ENCODE data around the gene PIGU.
"Not testable (repeated sequence)": the region's sequence is repeated elsewhere in the genome, so short reads cannot be mapped to it uniquely, and the experiment has no call there.

GRCh38 chr20:34518863-34519262 is 158.0 kb downstream of the PIGU start:
- TF ChIP-seq POLR2AphosphoS5 (IDR thresholded peaks at IDR 0.05; ENCODE audit: insufficient read depth, low read depth, low read length); POLR2A (IDR thresholded peaks at IDR 0.05; ENCODE audit: low read depth, low read length): not testable (repeated sequence)
- TF ChIP-seq, protein P1, sequence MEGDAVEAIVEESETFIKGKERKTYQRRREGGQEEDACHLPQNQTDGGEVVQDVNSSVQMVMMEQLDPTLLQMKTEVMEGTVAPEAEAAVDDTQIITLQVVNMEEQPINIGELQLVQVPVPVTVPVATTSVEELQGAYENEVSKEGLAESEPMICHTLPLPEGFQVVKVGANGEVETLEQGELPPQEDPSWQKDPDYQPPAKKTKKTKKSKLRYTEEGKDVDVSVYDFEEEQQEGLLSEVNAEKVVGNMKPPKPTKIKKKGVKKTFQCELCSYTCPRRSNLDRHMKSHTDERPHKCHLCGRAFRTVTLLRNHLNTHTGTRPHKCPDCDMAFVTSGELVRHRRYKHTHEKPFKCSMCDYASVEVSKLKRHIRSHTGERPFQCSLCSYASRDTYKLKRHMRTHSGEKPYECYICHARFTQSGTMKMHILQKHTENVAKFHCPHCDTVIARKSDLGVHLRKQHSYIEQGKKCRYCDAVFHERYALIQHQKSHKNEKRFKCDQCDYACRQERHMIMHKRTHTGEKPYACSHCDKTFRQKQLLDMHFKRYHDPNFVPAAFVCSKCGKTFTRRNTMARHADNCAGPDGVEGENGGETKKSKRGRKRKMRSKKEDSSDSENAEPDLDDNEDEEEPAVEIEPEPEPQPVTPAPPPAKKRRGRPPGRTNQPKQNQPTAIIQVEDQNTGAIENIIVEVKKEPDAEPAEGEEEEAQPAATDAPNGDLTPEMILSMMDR (IDR thresholded peaks at IDR 0.05; ENCODE audit: extremely low read depth in 1 of 2, insufficient read depth in 1 of 2, low read depth in 1 of 2, low read length in 2 of 2) = not testable (repeated sequence)

Data from endothelial cell of umbilical vein (primary cell).